Keratinocyte (primary cell): Measurements from ENCODE around the gene SETBP1. TPM values are rescaled to one million over a fixed set of nuclear protein-coding genes. Genes with fewer than 3 reads are reported as not detected.
A peak's percentile ranks its signal among the peaks of the same experiment; 100 is the strongest.

Experiments used
- DNase-seq: peaks from one replicate; pipeline ENCODE4 v3.0.0-alpha.2; 2011; ENCODE audit warnings: low read depth, missing footprints, low spot score
- FAIRE-seq: peaks from 2 replicates; lab custom pipeline; 2011; peaks lifted over from hg19 to GRCh38; lab: Jason Lieb, UNC
- H2AFZ ChIP-seq: 2 replicates; pipeline ENCODE4 v1.6.0; 2012; ENCODE audit warnings: low read length, control low read depth, inconsistent platforms; ENCODE audit not compliant: control insufficient read depth
- H3K27ac ChIP-seq: 2 replicates; pipeline ENCODE4 v1.5.1; 2011; ENCODE audit warnings: low read length; ENCODE audit not compliant: control insufficient read depth, insufficient read depth
- H3K27me3 ChIP-seq: 3 replicates; pipeline ENCODE4 v1.6.0; 2011; ENCODE audit warnings: low read length; ENCODE audit not compliant: control insufficient read depth, insufficient read depth; ENCODE audit errors: extremely low read depth
- H3K36me3 ChIP-seq, 2 experiments: 2 replicates in 1 of 2; 3 replicates in 1 of 2; pipeline ENCODE4 v1.5.1; 2011; ENCODE audit warnings: low read length in 2 of 2, mild to moderate bottlenecking in 1 of 2; ENCODE audit not compliant: control insufficient read depth in 2 of 2, insufficient read depth in 2 of 2; ENCODE audit errors: extremely low read depth in 1 of 2
- H3K4me1 ChIP-seq: 3 replicates; pipeline ENCODE4 v1.5.1; 2011; ENCODE audit warnings: low read length; ENCODE audit not compliant: control insufficient read depth, insufficient read depth; ENCODE audit errors: extremely low read depth
- H3K4me2 ChIP-seq: 3 replicates; pipeline ENCODE4 v1.6.0; 2011; ENCODE audit warnings: low read depth, low read length; ENCODE audit not compliant: control insufficient read depth, insufficient read depth; ENCODE audit errors: extremely low read depth
- H3K4me3 ChIP-seq, 3 experiments: fragments of 200-600 bp in 1 of 3; sonication (generic) in 1 of 3; 2 replicates in 2 of 3; 3 replicates in 1 of 3; pipeline ENCODE4 v1.5.1; 2011 to 2016; ENCODE audit warnings: low read length in 3 of 3, mild to moderate bottlenecking in 3 of 3, control low read depth in 2 of 3, inconsistent platforms in 1 of 3, low read depth in 1 of 3, mixed read lengths in 1 of 3, mixed run types in 1 of 3, moderate library complexity in 1 of 3; ENCODE audit not compliant: control insufficient read depth in 2 of 3, insufficient read depth in 2 of 3; ENCODE audit errors: extremely low read depth in 1 of 3
- H3K79me2 ChIP-seq: 2 replicates; pipeline ENCODE4 v1.6.0; 2012; ENCODE audit warnings: low read length; ENCODE audit not compliant: control insufficient read depth, insufficient read depth
- H3K9ac ChIP-seq: 3 replicates; pipeline ENCODE4 v1.6.0; 2011; ENCODE audit warnings: low read length; ENCODE audit not compliant: control insufficient read depth, insufficient read depth; ENCODE audit errors: extremely low read depth
- H3K9me1 ChIP-seq: 3 replicates; pipeline ENCODE4 v1.6.0; 2011; ENCODE audit warnings: low read length; ENCODE audit not compliant: control insufficient read depth, insufficient read depth; ENCODE audit errors: extremely low read depth
- H3K9me3 ChIP-seq: 2 replicates; pipeline ENCODE4 v1.5.1; 2012; ENCODE audit warnings: low read depth, low read length; ENCODE audit not compliant: control insufficient read depth
- H4K20me1 ChIP-seq: 3 replicates; pipeline ENCODE4 v1.6.0; 2011; ENCODE audit warnings: low read length; ENCODE audit not compliant: control insufficient read depth, insufficient read depth; ENCODE audit errors: extremely low read depth
- EZH2 ChIP-seq: IDR thresholded peaks from one replicate; pipeline ENCODE4 v1.6.1; 2012; ENCODE audit warnings: inconsistent platforms, mild to moderate bottlenecking, low read length, moderate library complexity
- dilution Hi-C: fragments of 300-500 bp; cut with MboI; formaldehyde crosslinking; loops from one replicate; pipeline ENCODE4 v1.7.0; 2020; ENCODE audit warnings: low sequenced_read_pairs; ENCODE audit not compliant: extremely low pct_ligation_motif_present
- polyA plus RNA-seq, 5 experiments: library from polyadenylated mRNA; depleted of rRNA in 3 of 5; stranded (reverse) in 3 of 5; stranded (forward) in 1 of 5; unstranded in 1 of 5; fragments of >200 nt; gene quantifications; 1 replicate in 1 of 5; 2 replicates in 3 of 5; 3 replicates in 1 of 5; pipeline versions ENCODE4 v1.2.1 to v1.2.3, GENCODE V29; 2011 to 2012; ENCODE audit warnings: missing spikeins in 2 of 5, low read depth in 1 of 5, low replicate concordance in 1 of 5
- TF ChIP-seq, protein P1 (sequence below), 3 experiments: IDR thresholded peaks in 1 of 3; conservative IDR thresholded peaks in 1 of 3; optimal IDR thresholded peaks in 1 of 3; 2 replicates in 2 of 3; 3 replicates in 1 of 3; pipeline versions ENCODE3 to v1.5.1; 2011; ENCODE audit warnings: low read length in 3 of 3, mild to moderate bottlenecking in 3 of 3, moderate library complexity in 2 of 3, control low read depth in 1 of 3, inconsistent platforms in 1 of 3; ENCODE audit not compliant: insufficient read depth in 2 of 3; ENCODE audit errors: extremely low read depth in 1 of 3

Gene SETBP1
- polyA plus RNA-seq, 1 donor (not counting 4 experiments of a cell fraction or from before 2014, with no cell fraction given), result 3.3 TPM

DNA sequence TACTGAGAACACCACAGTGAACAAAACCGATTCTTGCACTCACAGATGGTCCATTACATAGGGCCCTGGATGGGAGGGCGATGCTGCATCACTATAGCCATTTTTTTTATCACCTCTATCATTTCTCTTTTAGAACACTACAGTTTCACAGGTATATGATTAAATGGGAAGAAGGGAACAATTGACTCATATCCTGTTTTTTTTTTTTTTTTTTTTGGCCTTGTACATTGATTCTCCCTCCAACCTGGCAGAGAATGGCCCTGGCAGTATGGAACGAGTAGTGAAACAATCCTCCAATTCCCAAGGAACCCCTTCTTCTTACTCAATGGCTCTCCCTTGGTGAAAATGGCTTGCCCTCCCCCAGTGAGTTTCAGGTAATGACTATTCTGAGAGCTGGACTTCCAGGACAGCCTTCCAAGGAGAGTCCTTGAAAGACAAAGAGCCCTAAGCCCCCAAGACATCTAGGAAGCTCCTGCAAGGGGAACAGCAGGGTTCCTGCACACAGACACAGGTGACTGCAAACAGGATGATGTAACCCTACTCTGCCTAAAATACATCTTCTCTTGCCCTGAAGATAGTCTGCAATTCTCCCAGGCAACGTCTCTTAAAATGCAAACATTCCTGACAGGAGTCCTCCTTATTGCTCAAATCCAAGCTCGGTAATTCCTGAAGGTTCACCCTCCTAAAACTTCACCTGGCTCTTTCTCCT, 405.4 kb downstream of the SETBP1 start:
- no peak overlapping the region for H3K9ac ChIP-seq

DNA sequence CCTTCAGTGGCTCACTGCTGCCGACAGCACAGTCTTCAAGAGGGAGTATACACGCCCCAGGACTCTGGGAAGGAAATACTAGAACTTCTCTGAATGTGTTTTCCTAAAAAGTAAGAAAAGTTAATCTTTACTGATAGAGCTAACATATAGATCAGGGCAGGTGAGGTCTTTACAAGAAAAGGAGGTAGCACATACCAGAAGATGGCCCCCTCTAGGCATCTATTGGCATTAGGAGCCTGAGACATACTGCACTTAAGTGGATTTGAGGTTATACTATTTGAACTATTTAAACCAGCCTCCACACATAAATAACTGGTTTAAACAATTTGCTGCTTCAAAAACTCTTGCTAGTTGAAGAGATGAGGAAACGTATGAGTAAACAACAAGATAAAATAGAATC, 406.1 kb downstream of the SETBP1 start:
- Histone ChIP-seq H3K9me1 (no peaks in the 10 kb centered on the region), H2AFZ (no peak overlapping the region), H3K36me3 (no peaks in the 10 kb centered on the region), H3K4me1 (peaks cover 9% of the 10 kb centered on the region), H3K27me3 (no peaks in the 10 kb centered on the region), H3K79me2 (no peaks in the 10 kb centered on the region), H3K27ac (no peak overlapping the region), H3K9ac (no peak overlapping the region), H3K4me3 (no peak overlapping the region), H4K20me1 (no peaks in the 10 kb centered on the region), H3K9me3 (no peaks in the 10 kb centered on the region), H3K4me2 (no peak overlapping the region)
- TF ChIP-seq EZH2, result no peak
- TF ChIP-seq, protein P1, sequence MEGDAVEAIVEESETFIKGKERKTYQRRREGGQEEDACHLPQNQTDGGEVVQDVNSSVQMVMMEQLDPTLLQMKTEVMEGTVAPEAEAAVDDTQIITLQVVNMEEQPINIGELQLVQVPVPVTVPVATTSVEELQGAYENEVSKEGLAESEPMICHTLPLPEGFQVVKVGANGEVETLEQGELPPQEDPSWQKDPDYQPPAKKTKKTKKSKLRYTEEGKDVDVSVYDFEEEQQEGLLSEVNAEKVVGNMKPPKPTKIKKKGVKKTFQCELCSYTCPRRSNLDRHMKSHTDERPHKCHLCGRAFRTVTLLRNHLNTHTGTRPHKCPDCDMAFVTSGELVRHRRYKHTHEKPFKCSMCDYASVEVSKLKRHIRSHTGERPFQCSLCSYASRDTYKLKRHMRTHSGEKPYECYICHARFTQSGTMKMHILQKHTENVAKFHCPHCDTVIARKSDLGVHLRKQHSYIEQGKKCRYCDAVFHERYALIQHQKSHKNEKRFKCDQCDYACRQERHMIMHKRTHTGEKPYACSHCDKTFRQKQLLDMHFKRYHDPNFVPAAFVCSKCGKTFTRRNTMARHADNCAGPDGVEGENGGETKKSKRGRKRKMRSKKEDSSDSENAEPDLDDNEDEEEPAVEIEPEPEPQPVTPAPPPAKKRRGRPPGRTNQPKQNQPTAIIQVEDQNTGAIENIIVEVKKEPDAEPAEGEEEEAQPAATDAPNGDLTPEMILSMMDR (optimal IDR thresholded peaks at IDR 0.05 in 1 of 3, IDR thresholded peaks at IDR 0.05 in 1 of 3, conservative IDR thresholded peaks at IDR 0.05 in 1 of 3; ENCODE audit: extremely low read depth in 1 of 3, insufficient read depth in 2 of 3, low read length in 3 of 3), result no peak
- DNase-seq (no peak), FAIRE-seq (no peak)
- dilution Hi-C loops, result no loop called here

More for the DNA sequence above, 405.4 kb downstream of the SETBP1 start:
- DNase-seq (no peak), FAIRE-seq (peak; percentile 65)
- peaks cover 9% of the 10 kb centered on the region for H3K4me1 ChIP-seq
- no peak overlapping the region for H3K27ac ChIP-seq
- H3K4me2 ChIP-seq, result peak overlapping the region; percentile 9
- H3K27me3 ChIP-seq, result no peaks in the 10 kb centered on the region
- H2AFZ ChIP-seq, result no peak overlapping the region
- dilution Hi-C loops, result no loop called here
- no peak overlapping the region for H3K4me3 ChIP-seq
- H3K9me1 ChIP-seq, result no peaks in the 10 kb centered on the region
- no peaks in the 10 kb centered on the region for H3K79me2 ChIP-seq
- H3K9me3 ChIP-seq, result no peaks in the 10 kb centered on the region
- no peaks in the 10 kb centered on the region for H4K20me1 ChIP-seq
- TF ChIP-seq, protein P1 (optimal IDR thresholded peaks at IDR 0.05 in 1 of 3, IDR thresholded peaks at IDR 0.05 in 1 of 3, conservative IDR thresholded peaks at IDR 0.05 in 1 of 3; ENCODE audit: extremely low read depth in 1 of 3, insufficient read depth in 2 of 3, low read length in 3 of 3), result no peak
- TF ChIP-seq EZH2, result no peak
- no peaks in the 10 kb centered on the region for H3K36me3 ChIP-seq
